ENCODE measurements around the gene MMP17.

Gene MMP17

GRCh38 chr12:131841547-131841946 is 13.4 kb downstream of the MMP17 start:
- Mint-ChIP-seq H3K36me3 (ENCODE audit: low read depth) (peaks cover 53% of the 10 kb centered on the region), H3K4me3 (no peak overlapping the region), H3K4me1 (ENCODE audit: low read depth) (no peaks in the 10 kb centered on the region), H3K27ac (no peak overlapping the region), H3K27me3 (no peaks in the 10 kb centered on the region), H3K9me3 (no peaks in the 10 kb centered on the region)
- intact Hi-C loops (cut with micrococcal nuclease) = no loop called here

- Mint-ChIP-seq H3K27me3 (no peaks in the 10 kb centered on the region), H3K36me3 (ENCODE audit: low read depth) (peaks cover 59% of the 10 kb centered on the region), H3K27ac (no peak overlapping the region), H3K4me3 (no peak overlapping the region), H3K4me1 (ENCODE audit: low read depth) (no peaks in the 10 kb centered on the region), H3K9me3 (no peaks in the 10 kb centered on the region)
- intact Hi-C loops (cut with micrococcal nuclease) = no loop called here
Measured at GRCh38 chr12:131842169-131842568, 14.0 kb downstream of the MMP17 start.

GRCh38 chr12:131843527-131843926 is 15.3 kb downstream of the MMP17 start:
- Mint-ChIP-seq H3K4me3 (no peak overlapping the region), H3K36me3 (ENCODE audit: low read depth) (peaks cover 64% of the 10 kb centered on the region), H3K27me3 (no peaks in the 10 kb centered on the region), H3K9me3 (no peaks in the 10 kb centered on the region), H3K4me1 (ENCODE audit: low read depth) (no peaks in the 10 kb centered on the region), H3K27ac (no peak overlapping the region)
- intact Hi-C loops (cut with micrococcal nuclease) = no loop called here

GRCh38 chr12:131844140-131844539 is 15.9 kb downstream of the MMP17 start:
- intact Hi-C loops (cut with micrococcal nuclease) = no loop called here
- H3K4me1 Mint-ChIP-seq (ENCODE audit: low read depth) = no peaks in the 10 kb centered on the region
- no peak overlapping the region for H3K27ac Mint-ChIP-seq
- no peak overlapping the region for H3K4me3 Mint-ChIP-seq
- H3K9me3 Mint-ChIP-seq = no peaks in the 10 kb centered on the region
- H3K27me3 Mint-ChIP-seq = no peaks in the 10 kb centered on the region
- H3K36me3 Mint-ChIP-seq (ENCODE audit: low read depth) = peaks cover 64% of the 10 kb centered on the region

- intact Hi-C loops (cut with micrococcal nuclease) = no loop called here
- H3K9me3 Mint-ChIP-seq = no peaks in the 10 kb centered on the region
Measured at GRCh38 chr12:131844656-131845055, 16.5 kb downstream of the MMP17 start.

GRCh38 chr12:131845121-131845520 is 16.9 kb downstream of the MMP17 start:
- Mint-ChIP-seq H3K9me3 (no peaks in the 10 kb centered on the region), H3K36me3 (ENCODE audit: low read depth) (peaks cover 70% of the 10 kb centered on the region), H3K27me3 (no peaks in the 10 kb centered on the region), H3K27ac (no peak overlapping the region), H3K4me1 (ENCODE audit: low read depth) (no peaks in the 10 kb centered on the region), H3K4me3 (no peak overlapping the region)
- intact Hi-C loops (cut with micrococcal nuclease) = no loop called here

More at GRCh38 chr12:131844656-131845055, 16.5 kb downstream of the MMP17 start:
- Mint-ChIP-seq H3K36me3 (ENCODE audit: low read depth) (peaks cover 68% of the 10 kb centered on the region), H3K27me3 (no peaks in the 10 kb centered on the region), H3K27ac (no peak overlapping the region), H3K4me1 (ENCODE audit: low read depth) (no peaks in the 10 kb centered on the region), H3K4me3 (no peak overlapping the region)

GRCh38 chr12:131847456-131847855 is 19.3 kb downstream of the MMP17 start:
- H3K27ac Mint-ChIP-seq = no peak overlapping the region
- intact Hi-C loops (cut with micrococcal nuclease) = no loop called here
- H3K4me1 Mint-ChIP-seq (ENCODE audit: low read depth) = peaks cover 7% of the 10 kb centered on the region

GRCh38 chr12:131848753-131849152 is 20.6 kb downstream of the MMP17 start:
- Mint-ChIP-seq H3K4me1 (ENCODE audit: low read depth) (peaks cover 14% of the 10 kb centered on the region), H3K27me3 (peaks cover 5% of the 10 kb centered on the region), H3K9me3 (no peaks in the 10 kb centered on the region), H3K27ac (no peak overlapping the region), H3K36me3 (ENCODE audit: low read depth) (peaks cover 56% of the 10 kb centered on the region), H3K4me3 (no peak overlapping the region)
- intact Hi-C loops (cut with micrococcal nuclease) = no loop called here

More at GRCh38 chr12:131847456-131847855, 19.3 kb downstream of the MMP17 start:
- Mint-ChIP-seq H3K4me3 (no peak overlapping the region), H3K9me3 (no peaks in the 10 kb centered on the region), H3K36me3 (ENCODE audit: low read depth) (peaks cover 57% of the 10 kb centered on the region), H3K27me3 (no peaks in the 10 kb centered on the region)

GRCh38 chr12:131849700-131850553 is 21.7 kb downstream of the MMP17 start:
- peaks cover 14% of the 10 kb centered on the region for H3K4me1 Mint-ChIP-seq (ENCODE audit: low read depth)
- no peak overlapping the region for H3K27ac Mint-ChIP-seq
- H3K4me3 Mint-ChIP-seq = no peak overlapping the region
- H3K27me3 Mint-ChIP-seq = peaks cover 5% of the 10 kb centered on the region
- intact Hi-C loops (cut with micrococcal nuclease) = no loop called here
- no peaks in the 10 kb centered on the region for H3K9me3 Mint-ChIP-seq
- peaks cover 47% of the 10 kb centered on the region for H3K36me3 Mint-ChIP-seq (ENCODE audit: low read depth)

GRCh38 chr12:131850856-131851559 is 22.8 kb downstream of the MMP17 start:
- H3K9me3 Mint-ChIP-seq = no peaks in the 10 kb centered on the region
- H3K27me3 Mint-ChIP-seq = peaks cover 10% of the 10 kb centered on the region
- no peak overlapping the region for H3K4me3 Mint-ChIP-seq
- intact Hi-C loops (cut with micrococcal nuclease) = no loop called here
- H3K36me3 Mint-ChIP-seq (ENCODE audit: low read depth) = peaks cover 36% of the 10 kb centered on the region
- peaks cover 14% of the 10 kb centered on the region for H3K4me1 Mint-ChIP-seq (ENCODE audit: low read depth)
- no peak overlapping the region for H3K27ac Mint-ChIP-seq

GRCh38 chr12:131851741-131852550 is 23.8 kb downstream of the MMP17 start:
- Mint-ChIP-seq H3K4me1 (ENCODE audit: low read depth) (peaks cover 14% of the 10 kb centered on the region), H3K27me3 (peaks cover 17% of the 10 kb centered on the region), H3K9me3 (no peaks in the 10 kb centered on the region), H3K36me3 (ENCODE audit: low read depth) (peaks cover 26% of the 10 kb centered on the region), H3K4me3 (no peak overlapping the region), H3K27ac (no peak overlapping the region)
- intact Hi-C loops (cut with micrococcal nuclease) = no loop called here

GRCh38 chr12:131852551-131853299 is 24.5 kb downstream of the MMP17 start:
- intact Hi-C loops (cut with micrococcal nuclease) = no loop called here
- H3K36me3 Mint-ChIP-seq (ENCODE audit: low read depth) = peaks cover 20% of the 10 kb centered on the region
- no peak overlapping the region for H3K4me3 Mint-ChIP-seq
- H3K27me3 Mint-ChIP-seq = peaks cover 22% of the 10 kb centered on the region
- no peak overlapping the region for H3K27ac Mint-ChIP-seq
- H3K9me3 Mint-ChIP-seq = no peaks in the 10 kb centered on the region
- peaks cover 14% of the 10 kb centered on the region for H3K4me1 Mint-ChIP-seq (ENCODE audit: low read depth)

Measured in dendritic cell treated with granulocyte-macrophage colony-stimulating factor and Interleukin-4, amounts not matched to agents 40 ng/mL and 50 ng/mL, for 4 days (primary cell).